ENCODE data around the gene GNB1L. TPM values are rescaled to one million over a fixed set of nuclear protein-coding genes. Genes with fewer than 3 reads are reported as not detected.

The GNB1L gene
- total and polyA plus RNA-seq, 10 of the 15 experiments (the other 5 are each of a cell fraction or from before 2014, with no cell fraction given), result 0.21 to 19.4 (median 6.8) TPM

DNA sequence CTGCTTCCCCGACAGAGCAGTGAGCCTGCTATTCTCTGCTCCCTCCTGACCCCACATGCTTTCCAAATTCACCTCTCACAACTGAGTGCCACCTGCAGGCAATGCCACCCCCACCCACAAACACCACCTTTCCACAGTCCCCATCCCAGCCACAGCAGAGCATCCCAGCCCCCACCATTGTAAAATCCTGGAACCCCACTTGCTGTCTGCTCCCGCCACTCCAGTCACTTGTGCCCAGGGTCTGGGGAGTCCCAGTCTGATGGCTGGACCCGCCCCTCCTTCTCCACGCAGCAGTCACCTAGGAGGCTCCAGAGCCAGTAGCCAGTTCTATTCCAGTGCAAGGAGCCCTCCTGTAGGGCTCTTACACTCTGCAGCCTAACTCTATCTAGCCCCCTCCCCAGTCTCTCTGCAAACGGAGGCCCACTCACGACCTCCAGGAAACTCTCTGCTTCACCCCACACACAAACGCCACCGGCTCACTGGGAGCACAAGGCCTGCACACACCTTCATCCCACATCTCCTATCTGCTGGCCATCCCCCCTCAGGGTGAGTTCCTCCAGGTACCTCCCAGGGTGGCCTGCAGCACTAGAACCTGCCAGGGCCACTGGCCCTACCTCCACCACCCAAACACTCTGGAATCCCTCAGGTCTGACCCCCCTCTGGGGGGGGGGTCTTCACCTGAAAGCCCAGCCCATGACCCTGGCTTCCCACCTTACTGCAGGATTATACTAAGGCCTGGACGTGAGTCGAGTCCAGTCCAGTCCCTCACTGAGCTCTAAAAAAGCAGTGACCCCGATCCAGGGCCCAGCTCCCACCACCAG lies 1.4 kb downstream of the GNB1L start:
- intact Hi-C loops (cut with micrococcal nuclease; ENCODE audit: unreplicated experiment) (no loop called here), in situ Hi-C loops (cut with MboI) (no loop called here)
- Histone ChIP-seq H3K9ac (ENCODE audit: control insufficient read depth, insufficient read depth, low read length) (peak overlapping the region; percentile 86), H3K27me3 (replicated peaks in 1 of 2; ENCODE audit: control insufficient read depth in 2 of 2, insufficient read depth in 2 of 2, low read length in 1 of 2) (no peaks in the 10 kb centered on the region), H3K27ac (ENCODE audit: control insufficient read depth, insufficient read depth) (peak overlapping the region; percentile 71), H3K4me1 (ENCODE audit: control insufficient read depth, insufficient read depth, low read length) (peaks cover 9% of the 10 kb centered on the region), H2AFZ (ENCODE audit: control insufficient read depth, low read depth, low read length) (no peak overlapping the region), H3K79me2 (ENCODE audit: control insufficient read depth, insufficient read depth, low read length) (peaks cover 41% of the 10 kb centered on the region), H3K36me3 (ENCODE audit: control insufficient read depth in 2 of 2, insufficient read depth in 2 of 2, low read length in 1 of 2) (peaks cover 11 to 12% of the 10 kb centered on the region in 2 experiments), H3K4me2 (ENCODE audit: control insufficient read depth, insufficient read depth) (peak overlapping the region; percentile 97), H3K9me3 (replicated peaks; ENCODE audit: control insufficient read depth, insufficient read depth, low read length) (no peaks in the 10 kb centered on the region), H3K4me3 (peak overlapping the region; percentile 93), H4K20me1 (ENCODE audit: control insufficient read depth, insufficient read depth) (no peaks in the 10 kb centered on the region)
- ATAC-seq (no peak), DNase-seq (ENCODE audit: low read depth, low spot score) (no peak), FAIRE-seq (no peak)
- SMC1A ChIA-PET (ENCODE audit: uncharacterized antibody, unreplicated experiment), result no interaction called here
- WGBS (ENCODE audit: insufficient coverage, insufficient replicate concordance, low lambda C conversion rate, missing lambda C conversion rate), result 40% methylated on average over 11 of the region's 11 CpGs
- BruUV-seq (replicated peaks), result TSS peak; percentile 59
- CTCF ChIA-PET, result interaction anchor here (1.0 kb wide), 1 partner anchor 123 kb away, joined by 5 read pairs; no protein-coding TSS in a partner anchor
- POLR2A ChIA-PET, result interaction anchor here (0.6 to 1.0 kb wide), 2 partner anchors 18 to 377 kb away, joined by 3 to 9 read pairs; no protein-coding TSS in a partner anchor
- RAD21 ChIA-PET (ENCODE audit: unreplicated experiment), result no interaction called here
- TF ChIP-seq, protein P1, sequence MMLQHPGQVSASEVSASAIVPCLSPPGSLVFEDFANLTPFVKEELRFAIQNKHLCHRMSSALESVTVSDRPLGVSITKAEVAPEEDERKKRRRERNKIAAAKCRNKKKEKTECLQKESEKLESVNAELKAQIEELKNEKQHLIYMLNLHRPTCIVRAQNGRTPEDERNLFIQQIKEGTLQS (IDR thresholded peaks at IDR 0.05; ENCODE audit: borderline replicate concordance, extremely low read depth, low read depth, low read length), result no peak
- TF ChIP-seq BMI1 (IDR thresholded peaks at IDR 0.05; ENCODE audit: borderline replicate concordance), result no peak
- TF ChIP-seq NR2C2 (IDR thresholded peaks at IDR 0.05; ENCODE audit: borderline replicate concordance, control insufficient read depth, insufficient read length, low read depth), result no peak
- no peak for TF ChIP-seq RELB (IDR thresholded peaks at IDR 0.05; ENCODE audit: low read depth)
- TF ChIP-seq KLF5 (IDR thresholded peaks at IDR 0.05; ENCODE audit: partially characterized antibody), result no peak
- TF ChIP-seq IRF5 (IDR thresholded peaks at IDR 0.05; ENCODE audit: borderline replicate concordance), result no peak
- no peak for TF ChIP-seq SREBF1 (IDR thresholded peaks at IDR 0.05; ENCODE audit: low read length)
- no peak for TF ChIP-seq SUPT20H (IDR thresholded peaks at IDR 0.05; ENCODE audit: borderline replicate concordance, control insufficient read depth, low read depth, low read length)
- no peak for TF ChIP-seq EP300 (IDR thresholded peaks at IDR 0.05; ENCODE audit: borderline replicate concordance in 1 of 2, control insufficient read depth in 1 of 2, low read depth in 2 of 2, low read length in 2 of 2)
- no peak for TF ChIP-seq CEBPB (IDR thresholded peaks at IDR 0.05; ENCODE audit: borderline replicate concordance in 1 of 2, low read depth in 2 of 2, low read length in 2 of 2)
- no peak for TF ChIP-seq POLR2A (IDR thresholded peaks at IDR 0.05; ENCODE audit: low read depth, low read length)
- TF ChIP-seq HDAC2 (IDR thresholded peaks at IDR 0.05), result no peak
- TF ChIP-seq EGR1 (IDR thresholded peaks at IDR 0.05; ENCODE audit: borderline replicate concordance in 1 of 2, low read depth in 2 of 2, low read length in 2 of 2), result no peak
- TF ChIP-seq E2F4 (IDR thresholded peaks at IDR 0.05; ENCODE audit: low read depth, low read length), result no peak
- TF ChIP-seq NR2C1 (IDR thresholded peaks at IDR 0.05), result no peak
- no peak for TF ChIP-seq ZNF24 (IDR thresholded peaks at IDR 0.05)
- TF ChIP-seq ZBTB33 (IDR thresholded peaks at IDR 0.05), result no peak

Measured in GM12878 (cell line).